HEK293 (cell line): ENCODE measurements around the gene CDK3.

Experiments
- CTCF ChIA-PET: fragments of 350-600 bp; formaldehyde crosslinking; extraction: SDS; loops from one replicate; lab custom pipeline; 2021; ENCODE audit warnings: antibody characterized with exemption; lab: Yijun Ruan, JAX
- POLR2A ChIA-PET: fragments of 300-600 bp; formaldehyde crosslinking; extraction: SDS; loops from one replicate; lab custom pipeline; 2020; ENCODE audit warnings: antibody characterized with exemption, inconsistent platforms; lab: Yijun Ruan, JAX
- H3K27ac ChIP-seq: fragments of 200-500 bp; sonication (Bioruptor generic); 2 replicates; pipeline ENCODE4 v1.5.1; 2014; ENCODE audit warnings: low read depth, low read length, control low read depth, inconsistent platforms; ENCODE audit errors: extremely low read depth
- H3K36me3 ChIP-seq, 2 experiments: fragments of 200-500 bp in 1 of 2; sonication (Bioruptor generic) in 1 of 2; 1 replicate in 1 of 2; 2 replicates in 1 of 2; pipeline ENCODE4 v1.5.1; 2014 to 2017; ENCODE audit warnings: inconsistent platforms in 2 of 2, low read length in 2 of 2; ENCODE audit not compliant: control insufficient read depth in 2 of 2, insufficient read depth in 1 of 2
- H3K4me1 ChIP-seq: fragments of 200-500 bp; sonication (Bioruptor generic); 2 replicates; pipeline ENCODE4 v1.5.1; 2014; ENCODE audit warnings: mild to moderate bottlenecking, low read length, inconsistent platforms; ENCODE audit not compliant: control insufficient read depth, insufficient read depth
- H3K4me3 ChIP-seq: 2 replicates; pipeline ENCODE4 v1.5.1; 2011; ENCODE audit warnings: low read depth, mild to moderate bottlenecking, control low read depth, low read length, moderate library complexity
- H3K9me3 ChIP-seq: fragments of 200-500 bp; sonication (Bioruptor generic); 2 replicates; pipeline ENCODE4 v1.5.1; 2014; ENCODE audit warnings: low read depth, low read length, inconsistent platforms; ENCODE audit not compliant: control insufficient read depth, insufficient read depth
- CTCF ChIP-seq: fragments of 450-650 bp; formaldehyde crosslinking; IDR thresholded peaks from 2 replicates; pipeline ENCODE4 v1.5.1; 2016; ENCODE audit warnings: missing biosample characterization, missing genetic modification characterization
- KLF7 ChIP-seq: fragments of 450-650 bp; formaldehyde crosslinking; IDR thresholded peaks from 2 replicates; pipeline ENCODE4 v1.5.1; 2016; ENCODE audit warnings: missing biosample characterization, missing genetic modification characterization, borderline replicate concordance
- PRDM10 ChIP-seq: fragments of 450-650 bp; formaldehyde crosslinking; IDR thresholded peaks from 2 replicates; pipeline ENCODE4 v1.5.1; 2016; ENCODE audit warnings: missing biosample characterization, missing genetic modification characterization
- ZBTB10 ChIP-seq: fragments of 450-650 bp; formaldehyde crosslinking; IDR thresholded peaks from 2 replicates; pipeline ENCODE4 v1.5.1; 2016; ENCODE audit warnings: missing biosample characterization, missing genetic modification characterization
- ZBTB17 ChIP-seq: fragments of 450-650 bp; formaldehyde crosslinking; IDR thresholded peaks from 2 replicates; pipeline ENCODE4 v1.5.1; 2016; ENCODE audit warnings: missing biosample characterization, missing genetic modification characterization
- ZBTB7A ChIP-seq: fragments of 450-650 bp; formaldehyde crosslinking; IDR thresholded peaks from 2 replicates; pipeline ENCODE4 v1.5.1; 2016; ENCODE audit warnings: low read depth, missing biosample characterization, missing genetic modification characterization
- ZNF239 ChIP-seq: fragments of 450-650 bp; formaldehyde crosslinking; IDR thresholded peaks from 2 replicates; pipeline ENCODE4 v1.5.1; 2016; ENCODE audit warnings: missing biosample characterization, missing genetic modification characterization
- ZNF248 ChIP-seq: fragments of 450-650 bp; formaldehyde crosslinking; IDR thresholded peaks from 2 replicates; pipeline ENCODE4 v1.5.1; 2017; ENCODE audit warnings: missing biosample characterization, missing genetic modification characterization
- ZNF426 ChIP-seq: fragments of 450-650 bp; formaldehyde crosslinking; IDR thresholded peaks from 2 replicates; pipeline ENCODE4 v1.5.1; 2017; ENCODE audit warnings: missing biosample characterization, missing genetic modification characterization, mild to moderate bottlenecking, inconsistent platforms, moderate library complexity
- ZNF510 ChIP-seq: fragments of 450-650 bp; formaldehyde crosslinking; IDR thresholded peaks from 2 replicates; pipeline ENCODE4 v1.5.1; 2018; ENCODE audit warnings: mild to moderate bottlenecking, missing genetic modification characterization, missing biosample characterization; ENCODE audit not compliant: insufficient replicate concordance
- ZNF677 ChIP-seq: fragments of 450-650 bp; IDR thresholded peaks from 2 replicates; pipeline ENCODE4 v1.5.0; 2018; ENCODE audit warnings: missing biosample characterization, mild to moderate bottlenecking, missing genetic modification characterization, moderate library complexity
- TF ChIP-seq, protein P1 (sequence below): fragments of 450-650 bp; formaldehyde crosslinking; IDR thresholded peaks from 2 replicates; pipeline ENCODE4 v1.5.1; 2016; ENCODE audit warnings: missing biosample characterization, missing genetic modification characterization
- TF ChIP-seq, protein P2 (sequence below): fragments of 450-650 bp; formaldehyde crosslinking; IDR thresholded peaks from 2 replicates; pipeline ENCODE4 v1.5.1; 2016; ENCODE audit warnings: missing biosample characterization, missing genetic modification characterization

The CDK3 gene

DNA sequence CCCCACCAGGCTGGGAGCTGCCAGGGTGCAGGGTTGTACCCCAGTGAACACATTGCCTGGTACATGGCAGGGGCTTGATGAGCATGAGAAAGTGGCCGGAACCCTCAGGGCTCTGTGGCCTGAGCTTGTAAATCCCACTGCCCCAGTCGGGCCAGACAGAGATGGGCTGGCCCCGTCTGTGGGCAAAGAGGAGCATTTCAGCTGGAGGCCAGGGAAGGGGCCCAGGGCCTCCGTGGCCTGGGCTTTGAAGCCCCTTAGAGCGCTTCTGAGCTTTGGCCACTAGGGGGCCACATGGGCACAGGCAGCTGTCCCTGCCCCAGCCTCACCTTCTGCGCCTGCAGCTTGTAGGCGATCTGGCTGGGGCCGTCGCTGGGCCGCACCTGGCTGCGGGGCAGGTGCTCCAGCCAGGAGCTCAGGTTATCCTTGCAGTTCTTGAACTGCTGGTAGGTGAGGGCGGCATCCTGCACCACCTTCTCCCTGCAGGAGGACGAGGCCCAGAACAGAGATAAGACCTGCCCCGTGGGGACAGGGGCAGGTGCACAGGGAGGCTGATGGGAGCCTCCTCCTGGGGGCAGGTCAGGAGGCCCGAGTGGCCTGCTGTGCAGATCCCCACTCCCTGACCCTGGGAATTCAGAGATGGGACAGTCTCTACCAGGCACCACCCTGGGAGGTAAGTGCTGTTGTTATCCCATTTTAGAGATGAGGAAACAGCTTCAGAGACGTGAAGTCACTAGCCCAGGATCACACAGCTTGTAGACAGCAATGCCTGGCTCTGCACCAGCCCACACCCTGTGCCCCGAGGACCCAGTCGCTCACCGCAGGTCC lies 13.7 kb downstream of the CDK3 start (continued):
- TF ChIP-seq PRDM10 (tag by site-specific recombination) (no peak), ZNF248 (tag by site-specific recombination) (no peak), ZNF677 (tag by site-specific recombination) (no peak), ZNF239 (tag by site-specific recombination) (no peak), ZBTB10 (tag by site-specific recombination) (no peak), ZBTB17 (tag by site-specific recombination) (no peak), ZBTB7A (tag by site-specific recombination) (no peak), ZNF510 (tag by site-specific recombination) (no peak), KLF7 (tag by site-specific recombination) (no peak)
- TF ChIP-seq, protein P1, sequence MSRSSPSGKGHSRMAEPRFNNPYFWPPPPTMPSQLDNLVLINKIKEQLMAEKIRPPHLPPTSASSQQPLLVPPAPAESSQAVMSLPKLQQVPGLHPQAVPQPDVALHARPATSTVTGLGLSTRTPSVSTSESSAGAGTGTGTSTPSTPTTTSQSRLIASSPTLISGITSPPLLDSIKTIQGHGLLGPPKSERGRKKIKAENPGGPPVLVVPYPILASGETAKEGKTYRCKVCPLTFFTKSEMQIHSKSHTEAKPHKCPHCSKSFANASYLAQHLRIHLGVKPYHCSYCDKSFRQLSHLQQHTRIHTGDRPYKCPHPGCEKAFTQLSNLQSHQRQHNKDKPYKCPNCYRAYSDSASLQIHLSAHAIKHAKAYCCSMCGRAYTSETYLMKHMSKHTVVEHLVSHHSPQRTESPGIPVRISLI: no peak

DNA sequence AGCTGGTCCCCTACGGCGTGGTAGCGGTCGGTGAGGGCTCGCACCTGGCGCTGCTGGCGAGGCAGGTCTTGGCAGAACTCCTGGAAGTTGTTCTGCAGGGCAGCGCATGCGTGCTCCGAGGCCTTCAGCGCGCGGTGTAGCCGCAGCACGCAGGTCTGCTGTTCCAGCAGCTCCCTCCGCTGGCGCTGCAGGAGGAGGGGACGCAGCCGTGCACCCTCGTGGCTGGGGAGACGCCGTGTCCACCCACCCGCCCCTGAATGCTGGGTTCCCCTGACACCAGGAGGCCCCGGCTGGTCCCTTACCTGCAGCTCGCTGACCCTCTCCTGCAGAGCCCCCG lies 14.2 kb downstream of the CDK3 start:
- H3K27ac ChIP-seq: no peak overlapping the region
- TF ChIP-seq ZNF426 (tag by site-specific recombination) (no peak), CTCF (tag by site-specific recombination) (no peak)
- TF ChIP-seq, protein P1: no peak
- TF ChIP-seq, protein P2, sequence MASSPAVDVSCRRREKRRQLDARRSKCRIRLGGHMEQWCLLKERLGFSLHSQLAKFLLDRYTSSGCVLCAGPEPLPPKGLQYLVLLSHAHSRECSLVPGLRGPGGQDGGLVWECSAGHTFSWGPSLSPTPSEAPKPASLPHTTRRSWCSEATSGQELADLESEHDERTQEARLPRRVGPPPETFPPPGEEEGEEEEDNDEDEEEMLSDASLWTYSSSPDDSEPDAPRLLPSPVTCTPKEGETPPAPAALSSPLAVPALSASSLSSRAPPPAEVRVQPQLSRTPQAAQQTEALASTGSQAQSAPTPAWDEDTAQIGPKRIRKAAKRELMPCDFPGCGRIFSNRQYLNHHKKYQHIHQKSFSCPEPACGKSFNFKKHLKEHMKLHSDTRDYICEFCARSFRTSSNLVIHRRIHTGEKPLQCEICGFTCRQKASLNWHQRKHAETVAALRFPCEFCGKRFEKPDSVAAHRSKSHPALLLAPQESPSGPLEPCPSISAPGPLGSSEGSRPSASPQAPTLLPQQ (tag by site-specific recombination): no peak
- ChIA-PET CTCF (interaction anchor here (0.6 to 8.4 kb wide), 56 partner anchors 8 to 694 kb away, joined by 3 to 136 read pairs (median 6); partner anchors contain the start of genes CDK3, EXOC7, GALR2 and MRPL38), POLR2A (interaction anchor here (0.7 to 1.8 kb wide), 4 partner anchors 14 to 111 kb away, joined by 3 to 7 read pairs (median 4); no protein-coding TSS in a partner anchor)
- no peak overlapping the region for H3K4me3 ChIP-seq
- no peaks in the 10 kb centered on the region for H3K36me3 ChIP-seq
- H3K4me1 ChIP-seq: no peaks in the 10 kb centered on the region
- H3K9me3 ChIP-seq: no peaks in the 10 kb centered on the region
